Measurements from ENCODE around the gene PDE4B.

DNA sequence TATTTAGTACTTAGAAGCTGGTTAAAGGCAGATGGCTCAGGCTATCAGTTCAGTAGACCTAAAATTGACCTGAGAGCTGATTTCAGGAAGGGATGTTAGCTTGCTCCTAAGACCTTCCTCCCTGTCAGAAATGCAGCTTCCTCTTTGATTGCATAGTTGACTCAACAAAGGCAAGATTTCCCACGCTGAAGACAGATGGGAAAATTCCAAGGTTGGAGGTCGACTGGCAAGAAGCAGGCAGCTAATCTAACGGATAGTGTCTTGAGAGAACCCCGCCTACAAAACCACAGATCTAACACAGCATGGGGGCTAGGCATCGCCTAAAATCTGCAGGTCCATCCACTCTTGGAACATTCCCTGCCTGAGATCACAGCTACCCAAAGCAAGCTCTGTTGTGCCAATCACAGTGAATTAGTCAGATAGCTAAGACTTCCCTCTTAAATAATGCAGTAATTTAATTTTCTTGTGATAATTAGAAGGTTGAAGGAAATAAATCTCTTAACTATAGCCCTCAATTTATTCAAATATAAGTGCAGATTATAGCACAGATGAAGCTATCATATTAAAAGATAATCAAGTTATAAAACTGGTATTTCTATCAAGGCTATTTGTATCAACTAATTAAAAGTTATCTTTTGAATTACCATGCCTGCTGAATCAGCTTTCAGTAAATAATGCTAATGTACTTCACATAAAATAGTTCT lies 383.5 kb downstream of the PDE4B start:
- TF ChIP-seq EZH2 (IDR thresholded peaks at IDR 0.05; ENCODE audit: borderline replicate concordance, low read length), result no peak
- TF ChIP-seq, protein P1, sequence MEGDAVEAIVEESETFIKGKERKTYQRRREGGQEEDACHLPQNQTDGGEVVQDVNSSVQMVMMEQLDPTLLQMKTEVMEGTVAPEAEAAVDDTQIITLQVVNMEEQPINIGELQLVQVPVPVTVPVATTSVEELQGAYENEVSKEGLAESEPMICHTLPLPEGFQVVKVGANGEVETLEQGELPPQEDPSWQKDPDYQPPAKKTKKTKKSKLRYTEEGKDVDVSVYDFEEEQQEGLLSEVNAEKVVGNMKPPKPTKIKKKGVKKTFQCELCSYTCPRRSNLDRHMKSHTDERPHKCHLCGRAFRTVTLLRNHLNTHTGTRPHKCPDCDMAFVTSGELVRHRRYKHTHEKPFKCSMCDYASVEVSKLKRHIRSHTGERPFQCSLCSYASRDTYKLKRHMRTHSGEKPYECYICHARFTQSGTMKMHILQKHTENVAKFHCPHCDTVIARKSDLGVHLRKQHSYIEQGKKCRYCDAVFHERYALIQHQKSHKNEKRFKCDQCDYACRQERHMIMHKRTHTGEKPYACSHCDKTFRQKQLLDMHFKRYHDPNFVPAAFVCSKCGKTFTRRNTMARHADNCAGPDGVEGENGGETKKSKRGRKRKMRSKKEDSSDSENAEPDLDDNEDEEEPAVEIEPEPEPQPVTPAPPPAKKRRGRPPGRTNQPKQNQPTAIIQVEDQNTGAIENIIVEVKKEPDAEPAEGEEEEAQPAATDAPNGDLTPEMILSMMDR (conservative IDR thresholded peaks at IDR 0.05 in 1 of 2, IDR thresholded peaks at IDR 0.05 in 1 of 2; ENCODE audit: extremely low read depth in 1 of 2, insufficient read depth in 1 of 2, low read depth in 1 of 2, low read length in 2 of 2), result no peak
